Measurements from ENCODE around the gene PLCB4.

The PLCB4 gene

DNA sequence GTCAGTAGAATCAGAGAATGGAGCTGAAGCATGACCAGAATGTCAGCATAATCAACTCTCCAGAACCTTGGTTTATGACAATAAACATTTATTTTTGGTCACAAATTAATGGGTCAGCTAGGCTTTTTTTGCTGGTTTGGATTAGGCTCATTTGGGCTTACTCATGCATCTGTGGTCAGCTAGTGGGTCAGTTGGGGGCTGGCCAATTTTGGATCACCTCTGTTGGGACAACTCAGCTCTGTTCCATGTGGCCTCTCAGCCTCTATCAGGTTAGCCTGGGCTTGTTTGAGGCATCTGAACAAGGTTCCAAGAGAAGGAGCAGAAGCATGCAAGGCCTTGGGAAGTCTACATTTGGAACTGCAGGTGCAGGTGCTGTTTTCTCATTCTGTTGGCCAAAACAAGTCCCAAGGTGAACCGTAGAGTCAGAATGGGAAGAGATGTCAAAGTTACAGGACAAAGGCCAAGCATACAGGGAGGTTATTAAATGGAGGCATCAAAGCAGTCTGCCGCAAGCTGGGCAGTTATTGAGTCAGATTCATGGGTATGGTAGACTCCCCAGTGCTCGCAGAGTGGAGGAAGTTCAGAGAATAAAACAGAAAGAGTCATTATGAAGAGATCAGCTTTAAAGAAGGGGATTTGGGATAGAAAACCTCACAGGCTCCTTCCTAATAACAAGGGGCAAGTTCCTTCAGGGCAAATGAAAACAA, 173.0 kb downstream of the PLCB4 start:
- TF ChIP-seq, protein P1, sequence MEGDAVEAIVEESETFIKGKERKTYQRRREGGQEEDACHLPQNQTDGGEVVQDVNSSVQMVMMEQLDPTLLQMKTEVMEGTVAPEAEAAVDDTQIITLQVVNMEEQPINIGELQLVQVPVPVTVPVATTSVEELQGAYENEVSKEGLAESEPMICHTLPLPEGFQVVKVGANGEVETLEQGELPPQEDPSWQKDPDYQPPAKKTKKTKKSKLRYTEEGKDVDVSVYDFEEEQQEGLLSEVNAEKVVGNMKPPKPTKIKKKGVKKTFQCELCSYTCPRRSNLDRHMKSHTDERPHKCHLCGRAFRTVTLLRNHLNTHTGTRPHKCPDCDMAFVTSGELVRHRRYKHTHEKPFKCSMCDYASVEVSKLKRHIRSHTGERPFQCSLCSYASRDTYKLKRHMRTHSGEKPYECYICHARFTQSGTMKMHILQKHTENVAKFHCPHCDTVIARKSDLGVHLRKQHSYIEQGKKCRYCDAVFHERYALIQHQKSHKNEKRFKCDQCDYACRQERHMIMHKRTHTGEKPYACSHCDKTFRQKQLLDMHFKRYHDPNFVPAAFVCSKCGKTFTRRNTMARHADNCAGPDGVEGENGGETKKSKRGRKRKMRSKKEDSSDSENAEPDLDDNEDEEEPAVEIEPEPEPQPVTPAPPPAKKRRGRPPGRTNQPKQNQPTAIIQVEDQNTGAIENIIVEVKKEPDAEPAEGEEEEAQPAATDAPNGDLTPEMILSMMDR (IDR thresholded peaks at IDR 0.05; ENCODE audit: low read depth, low read length, missing control alignments) = no peak
- Histone ChIP-seq H3K27ac (no peak overlapping the region), H3K4me3 (ENCODE audit: low read depth, low read length) (no peak overlapping the region), H3K36me3 (replicated peaks) (no peaks in the 10 kb centered on the region), H3K27me3 (replicated peaks) (no peaks in the 10 kb centered on the region)
- DNase-seq = no peak
- in situ Hi-C loops (cut with HindIII; ENCODE audit: low pct_ligation_motif_present, low sequenced_read_pairs) = no loop called here

DNA sequence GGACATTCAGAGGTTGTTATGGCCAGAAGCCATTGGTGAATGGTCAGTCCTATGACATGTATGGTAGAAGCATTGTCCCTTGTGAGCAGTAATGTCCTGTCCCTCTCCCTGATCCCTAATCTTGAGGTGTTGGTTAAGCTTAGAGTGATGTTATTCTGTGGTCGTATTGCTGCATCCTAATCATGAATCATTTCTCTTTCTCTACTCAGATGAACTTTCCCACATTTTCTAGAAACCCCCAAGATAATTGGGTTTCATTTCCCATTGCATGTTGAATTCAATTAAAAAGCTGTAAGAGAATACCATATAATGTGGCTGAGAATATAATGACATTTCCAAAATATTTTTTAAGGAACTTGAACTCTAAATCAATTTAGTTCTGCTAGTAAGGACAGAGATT, 175.1 kb downstream of the PLCB4 start:
- TF ChIP-seq, protein P1 (IDR thresholded peaks at IDR 0.05; ENCODE audit: low read depth, low read length, missing control alignments) = no peak
- no peak for DNase-seq
- H3K27me3 ChIP-seq (replicated peaks) = no peaks in the 10 kb centered on the region
- no peaks in the 10 kb centered on the region for H3K36me3 ChIP-seq (replicated peaks)
- H3K4me3 ChIP-seq (ENCODE audit: low read depth, low read length) = no peak overlapping the region
- H3K27ac ChIP-seq = no peak overlapping the region
- in situ Hi-C loops (cut with HindIII; ENCODE audit: low pct_ligation_motif_present, low sequenced_read_pairs) = no loop called here

GRCh38 chr20:9244811-9245210, 175.9 kb downstream of the PLCB4 start:
- no peaks in the 10 kb centered on the region for H3K36me3 ChIP-seq (replicated peaks)
- H3K27me3 ChIP-seq (replicated peaks) = no peaks in the 10 kb centered on the region
- in situ Hi-C loops (cut with HindIII; ENCODE audit: low pct_ligation_motif_present, low sequenced_read_pairs) = no loop called here
- DNase-seq = no peak
- no peak overlapping the region for H3K27ac ChIP-seq
- no peak overlapping the region for H3K4me3 ChIP-seq (ENCODE audit: low read depth, low read length)
- TF ChIP-seq, protein P1 (IDR thresholded peaks at IDR 0.05; ENCODE audit: low read depth, low read length, missing control alignments) = no peak

DNA sequence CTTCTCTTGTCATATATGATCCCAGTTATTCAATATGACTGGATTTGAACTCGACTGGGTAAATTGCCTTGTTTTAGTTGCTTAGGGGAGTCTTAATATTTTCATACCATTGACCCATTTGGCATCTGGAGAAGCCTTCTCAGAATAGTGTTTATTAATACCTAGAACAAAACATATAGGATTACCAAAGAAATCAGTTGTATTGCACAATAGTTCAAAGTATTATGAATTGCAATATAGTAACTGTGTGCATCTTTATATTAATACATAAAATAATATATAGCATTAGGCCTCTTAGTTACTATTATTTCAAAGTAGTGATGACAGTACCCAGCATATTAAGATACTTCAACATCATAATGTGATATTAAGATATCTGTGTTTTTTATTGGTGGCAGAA, 177.8 kb downstream of the PLCB4 start:
- DNase-seq = no peak
- H3K4me3 ChIP-seq (ENCODE audit: low read depth, low read length) = no peak overlapping the region
- in situ Hi-C loops (cut with HindIII; ENCODE audit: low pct_ligation_motif_present, low sequenced_read_pairs) = no loop called here

GRCh38 chr20:9250511-9250910, 181.6 kb downstream of the PLCB4 start:
- in situ Hi-C loops (cut with HindIII; ENCODE audit: low pct_ligation_motif_present, low sequenced_read_pairs) = no loop called here
- H3K4me3 ChIP-seq (ENCODE audit: low read depth, low read length) = no peak overlapping the region
- no peak for DNase-seq
- H3K27me3 ChIP-seq (replicated peaks) = no peaks in the 10 kb centered on the region
- H3K27ac ChIP-seq = no peak overlapping the region
- H3K36me3 ChIP-seq (replicated peaks) = no peaks in the 10 kb centered on the region
- TF ChIP-seq, protein P1 (IDR thresholded peaks at IDR 0.05; ENCODE audit: low read depth, low read length, missing control alignments) = no peak

More for the DNA sequence above, 177.8 kb downstream of the PLCB4 start:
- TF ChIP-seq, protein P1 (IDR thresholded peaks at IDR 0.05; ENCODE audit: low read depth, low read length, missing control alignments) = no peak
- H3K27me3 ChIP-seq (replicated peaks) = no peaks in the 10 kb centered on the region
- no peak overlapping the region for H3K27ac ChIP-seq
- H3K36me3 ChIP-seq (replicated peaks) = no peaks in the 10 kb centered on the region
